Measurements from ENCODE around the gene DGKG. TPM values are rescaled to one million over a fixed set of nuclear protein-coding genes. Genes with fewer than 3 reads are reported as not detected.

The DGKG gene
- polyA plus RNA-seq, 3 donors = 0.26 to 0.93 (median 0.70) TPM

DNA sequence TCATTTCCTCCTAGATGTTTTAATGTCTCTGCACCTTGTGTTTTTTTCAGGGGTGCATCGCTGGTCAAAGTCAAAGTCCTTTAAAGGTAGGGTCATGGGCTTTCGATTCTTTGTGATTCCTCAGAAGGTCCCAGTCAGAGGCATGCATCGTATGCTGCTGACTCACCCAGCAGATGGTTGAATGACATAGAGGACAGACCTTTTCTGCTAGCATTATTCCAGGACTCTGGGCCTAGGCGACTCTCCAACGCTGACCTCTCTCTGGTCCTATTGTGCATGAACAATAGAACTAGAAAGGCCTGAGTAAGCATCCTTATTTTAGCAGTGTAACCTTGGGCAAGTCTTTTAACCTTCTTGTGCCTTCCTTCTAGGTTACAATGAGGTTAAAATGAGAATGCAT is 75.9 kb downstream of the DGKG start:
- no peak for DNase-seq (ENCODE audit: extremely low read depth in 1 of 11, low read depth in 9 of 11, low spot score in 4 of 11)

DNA sequence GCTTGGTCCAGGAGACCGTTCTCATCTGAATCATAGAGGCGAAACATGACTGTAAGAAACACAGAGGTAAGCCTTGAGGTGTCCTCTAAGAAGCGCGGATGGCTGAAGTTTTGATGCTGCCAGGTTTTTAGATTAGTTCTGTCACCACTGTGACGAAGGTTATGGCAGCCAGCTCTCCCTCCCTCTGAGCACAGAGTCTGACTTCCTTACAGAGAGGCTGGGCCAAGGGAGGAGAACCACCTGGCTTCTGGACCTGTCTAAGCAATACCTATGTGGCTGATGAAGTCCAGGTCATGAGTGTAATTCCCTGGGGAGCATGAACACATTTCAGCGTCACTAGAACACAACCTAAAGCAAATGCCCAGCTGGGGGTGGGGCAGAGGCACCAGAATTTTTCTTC is 77.4 kb downstream of the DGKG start:
- DNase-seq (ENCODE audit: extremely low read depth in 1 of 11, low read depth in 9 of 11, low spot score in 4 of 11) = no peak

DNA sequence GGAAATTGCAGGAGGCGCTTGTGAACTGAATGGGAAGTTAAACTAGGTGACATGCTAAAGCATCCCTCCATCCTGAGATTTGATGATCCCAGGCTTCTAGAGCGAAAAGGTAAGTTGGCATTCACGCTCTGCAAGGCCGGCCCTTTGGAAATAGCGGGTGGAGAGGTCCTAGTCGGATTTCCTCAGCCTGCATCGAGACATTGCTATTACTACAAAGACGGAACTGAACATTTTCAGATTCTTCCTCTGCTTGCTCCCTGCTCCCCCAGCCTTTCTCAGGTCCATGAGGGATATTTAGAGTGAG is 77.7 kb downstream of the DGKG start:
- no peak for DNase-seq (ENCODE audit: extremely low read depth in 1 of 11, low read depth in 9 of 11, low spot score in 4 of 11)

DNA sequence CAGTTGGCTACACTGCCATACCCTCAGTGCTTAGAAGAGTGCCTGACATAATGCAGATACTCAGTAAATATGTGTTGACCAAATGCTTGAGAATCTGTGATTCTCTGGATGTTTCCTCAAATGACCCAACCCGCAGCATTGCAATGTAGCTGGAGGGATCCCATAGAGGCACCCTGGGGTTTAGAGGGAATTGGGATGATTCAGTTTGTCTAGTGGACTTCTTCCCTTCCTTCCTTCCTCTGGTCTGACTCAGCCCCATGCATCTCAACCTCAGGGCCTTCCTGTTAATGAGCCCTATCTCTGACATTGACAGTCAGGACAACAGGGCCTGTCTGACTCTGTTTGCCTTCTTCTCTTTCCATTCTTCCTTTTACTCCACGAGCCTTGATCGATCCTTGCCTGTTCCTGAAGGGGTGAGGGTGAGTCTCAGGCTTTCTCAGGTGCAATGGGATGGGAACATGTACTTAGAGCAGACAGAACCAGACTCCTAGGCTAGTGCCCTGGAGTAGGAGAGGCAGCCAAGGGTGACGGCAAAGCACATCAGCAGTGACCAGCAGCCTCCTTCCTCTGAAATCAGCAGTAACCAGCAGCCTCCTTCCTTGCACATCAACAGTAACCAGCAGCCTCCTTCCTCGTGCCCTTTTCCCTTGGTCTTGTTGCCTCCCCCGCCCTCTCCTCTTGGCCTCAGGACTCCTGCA is 78.2 kb downstream of the DGKG start:
- DNase-seq (ENCODE audit: extremely low read depth in 1 of 11, low read depth in 9 of 11, low spot score in 4 of 11) = no peak

DNA sequence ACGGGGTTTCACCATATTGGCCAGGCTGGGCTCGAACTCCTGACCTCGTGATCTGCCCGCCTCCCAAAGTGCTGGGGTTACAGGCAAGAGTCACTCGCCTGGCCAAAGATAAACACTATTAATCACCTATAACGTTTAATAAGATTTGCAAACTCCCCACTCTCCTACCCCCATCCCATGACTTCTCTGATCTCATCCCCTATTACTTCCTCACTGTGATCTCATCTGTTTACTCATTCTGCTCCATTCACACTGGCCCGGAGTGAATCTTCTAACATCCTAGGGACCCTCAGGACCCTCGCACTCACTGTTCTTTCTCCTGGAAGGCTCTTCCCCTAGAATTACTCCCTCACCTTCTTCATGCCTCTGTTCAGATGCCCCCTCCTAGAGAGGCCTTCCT is 78.9 kb downstream of the DGKG start:
- DNase-seq (ENCODE audit: extremely low read depth in 1 of 11, low read depth in 9 of 11, low spot score in 4 of 11) = no peak

DNA sequence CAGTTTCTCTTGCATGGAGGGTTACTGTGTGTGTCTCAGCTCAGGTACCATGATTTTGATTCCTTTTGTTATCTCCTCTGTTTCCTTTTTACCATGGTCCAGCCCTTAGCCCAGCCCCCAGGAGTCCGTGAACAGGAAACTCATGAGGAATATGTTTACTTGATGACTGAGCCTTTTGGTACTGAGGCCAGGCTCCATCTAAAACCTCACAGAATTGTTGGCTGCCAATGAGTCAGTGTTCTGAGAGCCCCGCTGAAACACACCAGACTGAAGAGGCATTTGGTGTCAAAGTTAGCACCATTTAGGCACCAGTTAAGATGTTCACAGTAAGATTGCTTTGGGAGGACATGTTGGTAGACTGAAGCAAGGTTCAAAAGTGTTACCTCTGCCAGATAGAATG is 80.9 kb downstream of the DGKG start:
- no peak for DNase-seq (ENCODE audit: extremely low read depth in 1 of 11, low read depth in 9 of 11, low spot score in 4 of 11)

DNA sequence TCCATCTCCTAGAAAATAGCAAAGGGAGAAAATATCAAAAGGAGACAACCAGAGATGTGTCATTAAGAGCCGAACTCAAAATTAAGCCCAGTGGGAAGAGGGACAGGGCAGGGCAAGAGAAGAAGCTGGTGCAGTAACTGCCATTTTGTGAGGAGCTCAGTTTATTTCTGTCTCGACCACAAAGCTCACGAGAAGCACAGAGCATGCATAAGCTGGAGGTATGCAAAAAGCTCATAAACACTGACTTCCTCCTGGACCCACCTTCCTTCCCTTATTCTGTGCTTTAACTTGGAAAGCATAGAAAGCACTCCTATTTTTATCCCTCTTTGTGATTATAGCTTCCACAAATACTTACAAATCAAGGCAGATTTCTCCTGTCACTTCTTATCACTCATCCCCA is 81.3 kb downstream of the DGKG start:
- no peak for DNase-seq (ENCODE audit: extremely low read depth in 1 of 11, low read depth in 9 of 11, low spot score in 4 of 11)

DNA sequence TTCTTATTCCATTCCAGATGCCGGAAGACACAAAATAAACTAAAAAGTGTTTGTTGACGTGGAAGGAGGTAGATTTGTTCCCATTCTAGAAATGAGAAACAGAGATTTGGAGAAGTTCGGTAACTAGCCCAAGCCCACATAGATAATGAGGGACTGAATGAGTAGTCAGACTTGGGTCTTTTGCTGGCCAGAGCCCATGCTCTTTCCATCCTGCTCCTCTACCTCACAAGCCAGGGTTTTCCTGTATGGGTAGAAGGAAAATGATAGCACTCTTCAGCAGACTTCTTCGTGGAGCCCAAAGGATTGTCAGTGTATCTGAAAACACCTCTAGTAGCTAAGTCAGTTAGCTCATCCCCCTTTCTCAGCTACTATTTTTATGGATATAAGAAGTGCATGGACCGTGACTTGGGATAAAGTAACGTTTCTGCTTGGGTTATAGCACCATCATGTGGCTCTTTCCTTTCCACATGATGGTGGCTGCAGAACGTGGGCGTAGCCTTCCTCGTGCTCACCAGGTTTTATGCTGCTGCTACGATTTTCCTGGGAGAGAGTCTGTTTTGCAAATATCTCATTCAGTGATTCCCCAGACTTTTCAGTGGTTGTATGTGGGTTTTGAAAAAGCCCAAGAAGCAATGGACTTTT is 84.6 kb downstream of the DGKG start:
- DNase-seq (ENCODE audit: extremely low read depth in 1 of 11, low read depth in 9 of 11, low spot score in 4 of 11) = peak in 7 of 11 donors; percentile 33 to 59 (median 36)

DNA sequence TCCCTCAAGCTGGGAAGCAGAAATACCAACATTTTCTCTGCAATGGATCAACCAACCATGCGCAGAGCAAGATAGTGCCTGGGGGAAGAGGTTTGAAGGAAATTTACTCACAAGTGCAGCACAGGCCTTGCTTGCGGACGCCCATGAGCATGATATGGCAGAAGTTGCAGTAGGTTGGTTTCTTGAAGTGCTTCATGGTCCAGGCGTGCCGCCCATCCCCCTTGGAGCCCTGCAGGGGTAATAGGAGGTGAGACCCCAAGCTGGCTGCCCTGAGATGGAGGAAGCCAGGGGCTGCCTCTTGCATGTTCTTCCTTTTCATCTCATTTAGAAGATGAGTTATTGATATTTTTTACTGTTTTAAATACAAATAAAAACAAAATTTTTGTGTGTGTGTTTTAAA is 86.6 kb downstream of the DGKG start:
- DNase-seq (ENCODE audit: extremely low read depth in 1 of 11, low read depth in 9 of 11, low spot score in 4 of 11) = no peak

DNA sequence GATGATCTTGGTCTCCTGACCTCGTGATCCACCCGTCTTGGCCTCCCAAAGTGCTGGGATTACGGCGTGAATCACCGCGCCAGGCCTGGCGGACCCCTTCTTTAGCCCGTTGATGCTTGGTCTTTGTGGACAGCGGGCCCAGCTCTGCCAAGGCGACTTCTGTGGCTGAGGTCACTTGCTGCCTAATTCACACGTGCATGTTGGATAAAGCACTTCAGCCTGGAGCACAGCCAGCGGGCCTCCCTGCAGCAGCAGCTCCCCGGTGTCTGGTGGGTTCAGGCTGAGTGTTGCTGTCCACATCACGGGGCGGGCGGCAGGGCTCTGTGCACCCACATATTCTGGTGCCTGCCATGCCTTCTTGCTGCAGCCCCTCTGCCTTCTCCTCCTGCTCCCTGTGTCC is 88.4 kb downstream of the DGKG start:
- no peak for DNase-seq (ENCODE audit: extremely low read depth in 1 of 11, low read depth in 9 of 11, low spot score in 4 of 11)

DNA sequence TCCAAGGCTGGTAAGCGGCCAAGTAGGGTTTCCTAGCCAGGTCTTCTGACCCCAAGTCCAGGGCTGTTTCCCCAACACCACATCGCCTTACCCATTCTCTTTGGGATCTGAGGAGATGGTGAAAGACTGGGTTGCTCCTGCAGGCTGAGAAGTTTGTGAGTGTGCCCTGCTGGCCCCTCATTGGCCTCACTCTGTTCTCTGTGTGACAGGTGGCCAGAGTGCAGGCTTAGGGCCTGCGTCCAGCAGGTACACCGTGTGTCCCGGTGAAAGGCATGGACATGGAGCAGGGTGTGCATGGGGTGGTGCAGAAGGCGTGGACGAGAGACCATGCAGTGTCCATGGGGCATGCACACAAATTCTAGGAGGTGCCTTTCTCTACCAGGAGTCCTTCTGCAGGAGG is 91.3 kb downstream of the DGKG start:
- DNase-seq (ENCODE audit: extremely low read depth in 1 of 11, low read depth in 9 of 11, low spot score in 4 of 11) = no peak

DNA sequence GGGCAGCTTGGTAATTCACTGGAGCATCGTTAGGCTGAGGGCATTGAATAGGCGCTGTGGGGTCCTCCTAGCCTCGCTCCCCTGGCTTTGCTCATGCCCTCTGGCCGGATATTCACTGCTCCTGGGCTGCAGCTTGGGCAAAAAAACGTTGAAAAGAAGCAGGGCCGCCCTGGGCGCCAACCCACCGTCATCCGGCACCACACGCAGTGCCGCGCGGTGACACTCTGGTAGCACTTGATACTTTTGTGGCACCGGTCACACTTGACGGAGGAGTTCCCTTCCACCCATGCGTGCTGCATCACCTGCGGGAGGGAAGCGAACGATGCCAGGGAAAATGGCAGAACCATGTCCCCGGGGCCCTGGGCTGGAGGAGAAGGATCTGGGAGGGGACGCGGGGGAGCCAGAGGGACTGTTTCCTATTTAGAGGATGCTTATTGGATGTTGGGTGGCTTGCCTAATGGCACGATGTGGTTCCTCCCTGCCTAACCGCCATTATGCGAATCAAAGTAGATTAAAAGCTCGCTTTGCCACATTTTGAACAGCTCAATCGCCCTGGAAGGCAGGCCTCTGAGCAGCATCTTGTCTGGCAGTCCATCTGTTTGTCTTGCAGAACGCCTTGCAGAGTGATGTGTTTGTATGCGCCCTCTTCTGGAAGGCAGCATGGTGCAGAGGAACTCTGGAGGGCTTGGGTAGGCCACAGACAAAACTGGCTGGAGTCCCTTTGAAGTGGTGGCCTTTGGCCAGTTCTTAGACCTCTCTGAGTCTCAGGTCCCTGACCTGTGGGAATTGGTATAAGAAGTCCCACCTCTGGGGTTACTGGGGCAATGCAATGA is 93.2 kb downstream of the DGKG start:
- no peak for DNase-seq (ENCODE audit: extremely low read depth in 1 of 11, low read depth in 9 of 11, low spot score in 4 of 11)

DNA sequence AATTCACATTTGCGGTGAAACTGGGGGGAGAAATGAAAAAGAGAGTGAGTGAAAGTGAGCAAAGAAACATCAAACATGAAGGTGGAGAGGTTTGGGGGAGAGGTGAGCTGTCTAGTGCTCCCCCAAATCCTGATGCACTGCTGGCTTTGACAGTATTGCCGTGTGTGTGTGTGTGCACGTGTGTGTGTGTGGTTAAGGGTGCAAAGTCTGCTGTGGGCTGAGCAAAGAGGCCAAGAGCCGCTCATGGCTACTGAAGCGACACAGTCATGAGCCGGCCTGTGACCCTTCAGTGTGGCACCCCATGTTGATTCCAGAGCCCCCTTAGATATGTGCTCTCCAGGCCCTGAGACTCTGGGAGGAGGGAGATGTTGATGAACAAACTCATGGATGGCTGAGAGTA is 94.3 kb downstream of the DGKG start:
- no peak for DNase-seq (ENCODE audit: extremely low read depth in 1 of 11, low read depth in 9 of 11, low spot score in 4 of 11)

DNA sequence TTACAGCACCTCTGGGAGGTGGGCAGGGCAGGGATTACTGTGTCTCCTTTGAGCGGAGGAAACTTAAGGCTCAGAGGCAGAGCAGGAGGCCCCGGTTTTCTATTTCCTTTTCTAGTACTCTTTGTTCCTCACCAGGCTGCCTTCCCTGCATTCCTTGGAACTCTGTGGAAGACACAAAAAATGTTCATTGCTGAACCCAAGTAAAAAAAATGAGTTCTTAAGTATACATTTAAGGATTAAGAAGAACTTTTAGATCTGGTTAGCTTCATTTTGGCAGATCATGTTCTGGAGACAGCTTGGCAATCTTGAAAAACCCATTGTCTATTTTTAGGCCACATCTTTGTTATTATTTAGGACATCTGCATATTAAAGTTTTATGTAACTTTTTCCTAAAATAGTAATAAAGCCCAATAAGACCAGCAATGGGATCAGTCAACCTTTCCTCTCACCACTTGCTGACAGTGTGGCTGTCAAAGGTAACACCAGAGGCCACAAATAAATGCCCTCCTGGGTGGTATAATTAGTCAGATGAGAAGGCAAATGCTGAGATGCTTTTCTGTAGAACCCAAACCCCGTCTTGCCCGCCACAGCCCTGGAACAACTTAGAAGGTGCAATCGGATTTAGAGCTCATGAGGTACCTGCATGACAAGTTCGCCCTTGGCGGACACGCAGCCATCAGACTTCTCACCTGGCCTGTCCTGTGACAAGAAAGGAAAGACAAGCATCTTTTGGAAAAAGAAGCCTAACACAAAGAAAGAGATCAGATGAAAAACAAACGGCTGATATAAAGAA is 97.2 kb downstream of the DGKG start:
- no peak for DNase-seq (ENCODE audit: extremely low read depth in 1 of 11, low read depth in 9 of 11, low spot score in 4 of 11)

DNA sequence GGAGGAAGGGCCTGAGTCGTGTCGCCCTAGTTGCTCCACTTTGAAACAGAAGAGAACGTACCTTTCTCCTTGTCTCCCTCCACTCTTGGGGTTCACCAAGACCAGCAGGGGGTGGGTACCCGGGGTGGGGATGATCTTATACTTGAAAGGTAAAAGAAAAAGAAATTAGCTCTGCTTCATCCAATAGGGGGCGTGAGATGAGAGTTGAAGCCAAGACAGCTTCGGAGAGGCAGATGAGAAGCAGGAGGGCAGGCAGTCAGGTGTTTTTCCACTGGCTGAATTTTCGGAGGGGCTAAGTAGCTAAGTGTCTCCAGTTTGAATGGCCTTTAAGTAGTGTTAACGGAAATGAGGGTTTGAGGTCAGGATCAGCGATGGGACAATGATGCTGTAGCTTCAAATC is 100.4 kb downstream of the DGKG start:
- no peak for DNase-seq (ENCODE audit: extremely low read depth in 1 of 11, low read depth in 9 of 11, low spot score in 4 of 11)

DNA sequence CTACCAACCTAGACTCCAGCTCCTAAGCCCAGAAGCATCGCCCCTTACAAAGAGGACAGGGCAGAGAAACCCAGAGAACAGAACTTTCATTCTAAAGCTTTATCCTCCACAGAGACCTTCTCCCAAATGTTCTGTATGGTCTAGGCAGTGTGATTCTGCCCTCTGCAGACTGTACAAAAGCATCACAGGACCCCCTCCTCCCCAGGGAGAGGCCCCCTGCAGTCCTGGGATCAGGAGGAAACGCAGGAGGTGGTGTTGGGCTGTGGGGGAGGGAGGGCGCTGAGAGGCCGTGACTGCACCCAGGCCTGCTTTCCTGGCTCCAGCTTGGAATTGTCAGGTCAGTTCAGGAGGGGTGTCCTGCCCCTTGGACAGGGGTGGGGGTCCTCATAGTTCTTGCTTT is 101.3 kb downstream of the DGKG start:
- DNase-seq (ENCODE audit: extremely low read depth in 1 of 11, low read depth in 9 of 11, low spot score in 4 of 11) = no peak

DNA sequence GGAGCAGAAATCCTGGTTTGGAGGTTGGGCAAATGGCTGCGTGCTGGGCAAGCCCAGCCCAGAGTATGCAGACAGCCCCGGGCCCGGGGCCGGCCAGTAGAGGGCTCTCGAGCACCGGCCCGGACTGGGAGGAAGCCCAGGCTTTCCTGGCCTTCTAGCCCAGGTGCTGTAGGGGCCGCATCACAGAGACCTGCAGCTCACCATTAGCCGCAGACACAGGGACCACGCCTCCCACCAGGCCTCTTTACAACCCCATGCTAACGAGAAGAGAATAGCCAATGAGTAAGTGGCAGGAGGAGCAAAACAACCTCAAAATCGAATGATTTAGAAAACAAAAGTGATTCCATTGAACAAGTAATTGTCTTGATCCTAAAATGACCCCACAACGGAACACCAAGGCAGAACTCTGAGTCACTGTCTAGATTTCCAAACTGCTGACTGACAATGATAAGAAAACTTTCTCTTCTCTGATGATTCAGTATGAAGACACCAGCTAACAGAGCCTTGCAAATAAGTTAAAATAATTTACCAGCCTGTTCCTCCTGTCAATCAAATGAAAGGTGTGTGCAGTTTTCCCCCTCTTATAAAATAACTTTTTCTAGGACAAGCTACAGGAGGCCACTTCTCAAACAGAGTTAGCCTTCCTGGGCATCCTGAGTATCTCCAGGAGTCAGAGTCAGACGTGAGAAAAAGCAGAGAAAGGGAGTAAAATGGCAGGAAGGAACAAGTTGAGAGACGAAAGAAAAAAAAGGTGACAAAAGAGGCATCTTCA is 102.2 kb downstream of the DGKG start:
- peak in 2 of 11 donors; percentile 37 to 45 for DNase-seq (ENCODE audit: extremely low read depth in 1 of 11, low read depth in 9 of 11, low spot score in 4 of 11)

DNA sequence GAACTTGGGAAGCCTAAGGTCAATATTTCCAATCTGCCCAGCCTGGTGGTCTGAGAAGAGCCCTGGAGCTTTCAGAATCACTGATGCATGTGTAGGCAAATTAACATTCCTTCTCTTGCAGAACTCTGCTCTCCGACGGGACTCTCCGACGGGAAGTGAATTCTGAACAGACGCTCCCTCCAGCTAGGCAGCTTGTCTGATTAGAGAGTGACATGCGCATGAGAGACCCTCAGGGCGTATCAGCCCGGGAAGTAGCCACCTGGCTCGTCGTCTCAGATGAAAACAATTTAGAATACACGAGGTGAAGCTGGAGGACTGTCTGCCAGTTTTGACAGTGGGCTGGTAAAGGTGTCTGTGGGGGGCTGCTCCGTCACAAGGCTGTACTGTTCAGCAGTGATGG is 103.1 kb downstream of the DGKG start:
- no peak for DNase-seq (ENCODE audit: extremely low read depth in 1 of 11, low read depth in 9 of 11, low spot score in 4 of 11)

DNA sequence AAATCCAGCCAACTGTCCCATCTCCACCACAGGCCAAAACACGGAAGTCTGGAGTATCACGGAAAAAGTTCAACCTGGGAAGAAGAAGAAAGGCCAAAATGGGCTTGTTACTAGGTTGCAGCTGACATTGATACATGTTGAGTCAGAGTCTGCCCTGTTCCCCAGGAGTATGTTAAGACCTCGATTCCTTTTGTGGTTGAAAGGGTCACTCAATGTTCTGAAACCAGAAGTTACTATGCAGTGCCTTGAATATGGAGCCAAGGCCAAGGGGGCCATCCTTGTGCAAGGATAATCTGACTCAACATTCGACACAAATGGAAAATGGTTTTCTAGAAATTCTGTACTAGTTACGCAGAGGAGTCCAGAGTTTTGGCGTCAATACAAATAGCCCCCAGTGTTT is 104.2 kb downstream of the DGKG start:
- no peak for DNase-seq (ENCODE audit: extremely low read depth in 1 of 11, low read depth in 9 of 11, low spot score in 4 of 11)

Measured in renal cortex interstitium (tissue), 11 donors.